Uterus (tissue), 2 donors: ENCODE results near the gene TMEM242.

Experiments used
- POLR2A ChIP-seq, 2 donors: fragments of 450-650 bp; IDR thresholded peaks; one replicate each; pipeline ENCODE4 v1.6.1; 2016; ENCODE audit warnings: antibody characterized with exemption in 2 of 2, mild to moderate bottlenecking in 1 of 2, moderate library complexity in 1 of 2
- TF ChIP-seq, protein P1 (sequence below), 4 experiments: fragments of 200-600 bp in 2 of 4; fragments of 450-650 bp in 2 of 4; sonication (generic) in 2 of 4; IDR thresholded peaks; one replicate each; pipeline ENCODE4 v1.5.1; 2016 to 2019; ENCODE audit warnings: antibody characterized with exemption in 4 of 4, mild to moderate bottlenecking in 2 of 4, moderate library complexity in 1 of 4

DNA sequence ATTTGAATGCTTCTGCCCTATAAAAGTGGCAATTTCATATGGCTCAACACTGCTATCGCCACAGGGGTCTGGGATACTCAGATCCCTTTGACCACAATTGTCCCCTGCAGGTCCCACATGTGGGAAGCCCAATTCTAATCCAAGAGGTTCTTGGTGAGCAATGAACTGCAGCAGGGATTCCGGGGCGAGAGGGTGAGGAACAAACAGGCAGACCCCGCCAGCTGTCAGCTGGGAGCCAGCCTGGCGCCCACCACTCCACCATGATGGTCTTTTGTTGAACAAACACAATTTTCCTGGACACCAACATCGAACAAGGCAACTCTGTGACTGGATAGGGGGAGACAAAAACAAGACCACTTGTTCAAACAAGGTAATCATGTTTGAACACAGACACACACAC, 80.5 kb downstream of the TMEM242 start:
- TF ChIP-seq POLR2A (IDR thresholded peaks at IDR 0.05): no peak
- TF ChIP-seq, protein P1, sequence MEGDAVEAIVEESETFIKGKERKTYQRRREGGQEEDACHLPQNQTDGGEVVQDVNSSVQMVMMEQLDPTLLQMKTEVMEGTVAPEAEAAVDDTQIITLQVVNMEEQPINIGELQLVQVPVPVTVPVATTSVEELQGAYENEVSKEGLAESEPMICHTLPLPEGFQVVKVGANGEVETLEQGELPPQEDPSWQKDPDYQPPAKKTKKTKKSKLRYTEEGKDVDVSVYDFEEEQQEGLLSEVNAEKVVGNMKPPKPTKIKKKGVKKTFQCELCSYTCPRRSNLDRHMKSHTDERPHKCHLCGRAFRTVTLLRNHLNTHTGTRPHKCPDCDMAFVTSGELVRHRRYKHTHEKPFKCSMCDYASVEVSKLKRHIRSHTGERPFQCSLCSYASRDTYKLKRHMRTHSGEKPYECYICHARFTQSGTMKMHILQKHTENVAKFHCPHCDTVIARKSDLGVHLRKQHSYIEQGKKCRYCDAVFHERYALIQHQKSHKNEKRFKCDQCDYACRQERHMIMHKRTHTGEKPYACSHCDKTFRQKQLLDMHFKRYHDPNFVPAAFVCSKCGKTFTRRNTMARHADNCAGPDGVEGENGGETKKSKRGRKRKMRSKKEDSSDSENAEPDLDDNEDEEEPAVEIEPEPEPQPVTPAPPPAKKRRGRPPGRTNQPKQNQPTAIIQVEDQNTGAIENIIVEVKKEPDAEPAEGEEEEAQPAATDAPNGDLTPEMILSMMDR (IDR thresholded peaks at IDR 0.05): no peak
